Testis (tissue), 3 donors: ENCODE measurements around the gene SUCLG2. TPM values are rescaled to one million over a fixed set of nuclear protein-coding genes. Genes with fewer than 3 reads are reported as not detected.

ENCODE experiments used
- DNase-seq: peaks from one replicate; pipeline ENCODE4 v3.0.0-alpha.2; 2019
- H3K27ac ChIP-seq, 2 donors: fragments of 200-600 bp; sonication (generic); one replicate each; pipeline ENCODE4 v1.5.1; 2019
- H3K27me3 ChIP-seq: fragments of 200-600 bp; sonication (generic); one replicate; pipeline ENCODE4 v1.5.1; 2019
- H3K36me3 ChIP-seq: fragments of 200-600 bp; sonication (generic); one replicate; pipeline ENCODE4 v1.5.1; 2017; ENCODE audit warnings: low read depth; ENCODE audit errors: missing control alignments
- H3K4me1 ChIP-seq: fragments of 200-600 bp; sonication (generic); one replicate; pipeline ENCODE4 v1.5.1; 2019
- H3K4me3 ChIP-seq, 2 donors: fragments of 200-600 bp; sonication (generic); one replicate each; pipeline ENCODE4 v1.5.1; 2017 to 2019
- H3K9me3 ChIP-seq: fragments of 200-600 bp; sonication (generic); one replicate; pipeline ENCODE4 v1.5.1; 2017
- POLR2A ChIP-seq: fragments of 450-650 bp; IDR thresholded peaks from one replicate; pipeline ENCODE4 v1.6.1; 2017; ENCODE audit warnings: antibody characterized with exemption, mild to moderate bottlenecking, moderate library complexity
- WGBS, 2 donors: methylation state at CpG; one replicate each; pipeline ENCODE4 v1.1.5; 2018; 5-methylcytosine and 5-hydroxymethylcytosine counted together
- intact Hi-C: fragments of 100-400 bp; cut with DNase I; formaldehyde crosslinking; loops from one replicate; pipeline ENCODE4 v1.15.1; 2023; ENCODE audit warnings: low total_unique reads
- polyA plus RNA-seq: library from polyadenylated mRNA; stranded (reverse); fragments of 350-450 nt; fragmentation: Illumina TruSeq; extraction: RNeasy Lipid Tissue Mini Kit (QIAGEN cat#74804); gene quantifications from one replicate; pipeline ENCODE4 v1.2.3, GENCODE V29; 2014; ENCODE audit warnings: low read depth, low replicate concordance; ENCODE audit not compliant: insufficient read depth
- total RNA-seq, 2 donors: library from RNA; depleted of rRNA; stranded (reverse); fragments of >200 nt; gene quantifications; one replicate each; pipeline ENCODE4 v1.2.3, GENCODE V29; 2016
- TF ChIP-seq, protein P1 (sequence below), 3 experiments: fragments of 450-650 bp in 2 of 3; fragments of 200-600 bp in 1 of 3; sonication (generic) in 1 of 3; IDR thresholded peaks; one replicate each; pipeline ENCODE4 v1.5.1; 2016 to 2019; ENCODE audit warnings: antibody characterized with exemption in 3 of 3, mild to moderate bottlenecking in 2 of 3, moderate library complexity in 1 of 3

The SUCLG2 gene
- total and polyA plus RNA-seq, 3 donors from 2014 or later: 18.0 to 28.7 (median 23.8) TPM

DNA sequence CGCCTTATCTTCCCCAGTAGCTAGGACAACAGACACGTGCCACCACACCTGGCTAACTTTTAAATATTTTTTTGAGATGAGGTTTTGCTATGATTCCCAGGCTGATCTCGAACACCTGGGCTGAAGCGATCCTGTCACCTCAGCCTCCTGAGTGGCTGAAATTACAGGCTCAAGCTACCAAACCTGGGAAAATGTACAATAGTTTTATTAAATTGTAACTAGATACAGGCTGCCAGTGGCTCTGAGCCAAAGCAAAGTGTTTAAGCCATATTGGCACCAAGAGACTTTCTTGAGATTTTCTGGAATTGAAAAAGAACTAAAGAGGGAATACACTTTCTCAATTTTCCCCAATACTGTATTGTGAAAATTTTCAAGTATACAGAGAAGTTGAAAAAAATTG is 204.3 kb downstream of the SUCLG2 start:
- intact Hi-C loops: no loop called here
- no peaks in the 10 kb centered on the region for H3K4me1 ChIP-seq
- H3K27me3 ChIP-seq: no peaks in the 10 kb centered on the region
- H3K4me3 ChIP-seq: no peak overlapping the region
- TF ChIP-seq, protein P1, sequence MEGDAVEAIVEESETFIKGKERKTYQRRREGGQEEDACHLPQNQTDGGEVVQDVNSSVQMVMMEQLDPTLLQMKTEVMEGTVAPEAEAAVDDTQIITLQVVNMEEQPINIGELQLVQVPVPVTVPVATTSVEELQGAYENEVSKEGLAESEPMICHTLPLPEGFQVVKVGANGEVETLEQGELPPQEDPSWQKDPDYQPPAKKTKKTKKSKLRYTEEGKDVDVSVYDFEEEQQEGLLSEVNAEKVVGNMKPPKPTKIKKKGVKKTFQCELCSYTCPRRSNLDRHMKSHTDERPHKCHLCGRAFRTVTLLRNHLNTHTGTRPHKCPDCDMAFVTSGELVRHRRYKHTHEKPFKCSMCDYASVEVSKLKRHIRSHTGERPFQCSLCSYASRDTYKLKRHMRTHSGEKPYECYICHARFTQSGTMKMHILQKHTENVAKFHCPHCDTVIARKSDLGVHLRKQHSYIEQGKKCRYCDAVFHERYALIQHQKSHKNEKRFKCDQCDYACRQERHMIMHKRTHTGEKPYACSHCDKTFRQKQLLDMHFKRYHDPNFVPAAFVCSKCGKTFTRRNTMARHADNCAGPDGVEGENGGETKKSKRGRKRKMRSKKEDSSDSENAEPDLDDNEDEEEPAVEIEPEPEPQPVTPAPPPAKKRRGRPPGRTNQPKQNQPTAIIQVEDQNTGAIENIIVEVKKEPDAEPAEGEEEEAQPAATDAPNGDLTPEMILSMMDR (IDR thresholded peaks at IDR 0.05): no peak
- no peak for TF ChIP-seq POLR2A
- H3K27ac ChIP-seq: no peak overlapping the region
- no peak for DNase-seq
- no peaks in the 10 kb centered on the region for H3K9me3 ChIP-seq
- 83 to 91% methylated on average over 4 of the region's 4 CpGs for WGBS, 2 donors
- H3K36me3 ChIP-seq: no peaks in the 10 kb centered on the region

GRCh38 chr3:67447393-67447792 is 207.0 kb downstream of the SUCLG2 start:
- Histone ChIP-seq H3K36me3 (no peaks in the 10 kb centered on the region), H3K4me3 (no peak overlapping the region), H3K27me3 (no peaks in the 10 kb centered on the region), H3K4me1 (no peaks in the 10 kb centered on the region), H3K27ac (no peak overlapping the region), H3K9me3 (no peaks in the 10 kb centered on the region)
- no peak for DNase-seq
- WGBS, 2 donors: 90 to 95% methylated on average over 1 of the region's 1 CpG
- intact Hi-C loops: no loop called here
- no peak for TF ChIP-seq POLR2A
- TF ChIP-seq, protein P1 (IDR thresholded peaks at IDR 0.05): no peak

- H3K27me3 ChIP-seq: no peaks in the 10 kb centered on the region
- H3K27ac ChIP-seq: no peak overlapping the region
- no peaks in the 10 kb centered on the region for H3K9me3 ChIP-seq
- no peaks in the 10 kb centered on the region for H3K36me3 ChIP-seq
- intact Hi-C loops: no loop called here
- no peak overlapping the region for H3K4me3 ChIP-seq
- WGBS, 2 donors: 84 to 88% methylated on average over 5 of the region's 5 CpGs
- no peak for DNase-seq
- no peaks in the 10 kb centered on the region for H3K4me1 ChIP-seq
- TF ChIP-seq, protein P1 (IDR thresholded peaks at IDR 0.05): no peak
- no peak for TF ChIP-seq POLR2A
Observed at GRCh38 chr3:67437789-67438188, 216.6 kb downstream of the SUCLG2 start.

GRCh38 chr3:67437090-67437489 is 217.3 kb downstream of the SUCLG2 start:
- Histone ChIP-seq H3K4me1 (no peaks in the 10 kb centered on the region), H3K27ac (no peak overlapping the region), H3K9me3 (no peaks in the 10 kb centered on the region), H3K36me3 (no peaks in the 10 kb centered on the region), H3K27me3 (no peaks in the 10 kb centered on the region), H3K4me3 (no peak overlapping the region)
- intact Hi-C loops: no loop called here
- 89 to 90% methylated on average over 3 of the region's 3 CpGs for WGBS, 2 donors
- no peak for DNase-seq
- TF ChIP-seq POLR2A: no peak
- TF ChIP-seq, protein P1 (IDR thresholded peaks at IDR 0.05): no peak

DNA sequence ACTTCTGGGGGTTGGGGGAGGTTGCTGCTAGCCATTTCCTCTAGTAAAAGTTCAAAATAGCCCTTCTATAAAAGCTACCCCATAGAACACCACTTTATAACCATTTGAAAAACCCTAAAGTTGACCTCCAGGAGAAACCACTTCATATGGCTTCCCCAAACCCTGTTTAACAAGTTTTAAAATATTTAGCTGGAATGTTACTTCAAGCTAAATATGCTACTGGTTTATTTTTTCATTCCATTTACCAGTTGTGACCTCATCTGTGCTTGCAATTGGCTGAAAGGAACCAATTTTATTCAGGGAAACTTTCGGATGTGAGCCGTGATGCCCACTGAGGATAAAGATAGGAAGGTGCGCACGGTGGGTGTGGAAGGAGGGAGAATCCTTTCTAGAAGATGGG is 221.3 kb downstream of the SUCLG2 start:
- H3K4me1 ChIP-seq: no peaks in the 10 kb centered on the region
- no peaks in the 10 kb centered on the region for H3K9me3 ChIP-seq
- no peak for DNase-seq
- H3K36me3 ChIP-seq: no peaks in the 10 kb centered on the region
- intact Hi-C loops: no loop called here
- no peak for TF ChIP-seq POLR2A
- TF ChIP-seq, protein P1 (IDR thresholded peaks at IDR 0.05): no peak
- no peak overlapping the region for H3K27ac ChIP-seq
- H3K27me3 ChIP-seq: no peaks in the 10 kb centered on the region
- WGBS, 2 donors: 97 to 100% methylated on average over 4 of the region's 4 CpGs
- no peak overlapping the region for H3K4me3 ChIP-seq
